T-helper 17 cell (primary cell): ENCODE data around the gene SUCNR1. TPM values are rescaled to one million over a fixed set of nuclear protein-coding genes. Genes with fewer than 3 reads are reported as not detected.
"Not testable (repeated sequence)": the region's sequence is repeated elsewhere in the genome, so short reads cannot be mapped to it uniquely, and the experiment has no call there.

ENCODE experiments used
- ATAC-seq: fragments of 150-1000 bp; cut with Tn5 transposase; 2 replicates; pipeline ENCODE4 v1.10.0; 2021; ENCODE audit warnings: mild to moderate bottlenecking, moderate library complexity
- DNase-seq, 3 donors: peaks; one replicate each; pipeline versions ENCODE4 v3.0.0 to v3.0.0-alpha.2; 2020 to 2021
- H3K9me3 ChIP-seq: one replicate; pipeline ENCODE4 v1.7.0; 2013; ENCODE audit warnings: low read length, mild to moderate bottlenecking; ENCODE audit not compliant: control insufficient read depth, poor library complexity, severe bottlenecking
- H3K27ac Mint-ChIP-seq: one replicate; pipeline ENCODE4 v1.8.0; 2022; ENCODE audit warnings: mild to moderate bottlenecking, moderate library complexity, mixed read lengths
- H3K27me3 Mint-ChIP-seq: one replicate; pipeline ENCODE4 v1.8.0; 2022; ENCODE audit warnings: mixed read lengths
- H3K36me3 Mint-ChIP-seq: one replicate; pipeline ENCODE4 v1.8.0; 2022; ENCODE audit warnings: low read depth, mixed read lengths
- H3K4me1 Mint-ChIP-seq: one replicate; pipeline ENCODE4 v1.8.0; 2022; ENCODE audit warnings: mild to moderate bottlenecking, mixed read lengths
- H3K4me3 Mint-ChIP-seq: one replicate; pipeline ENCODE4 v1.8.0; 2022; ENCODE audit warnings: mild to moderate bottlenecking, moderate library complexity, mixed read lengths
- total RNA-seq, 4 donors: library from RNA in 2 of 4; stranded (reverse) in 2 of 4; gene quantifications; one replicate each; pipeline ENCODE4 v1.2.3 and lab custom pipeline; 2022 to 2026

Gene SUCNR1
- total RNA-seq, 2 donors from 2014 or later = 1.6 TPM; not detected in 1

DNA sequence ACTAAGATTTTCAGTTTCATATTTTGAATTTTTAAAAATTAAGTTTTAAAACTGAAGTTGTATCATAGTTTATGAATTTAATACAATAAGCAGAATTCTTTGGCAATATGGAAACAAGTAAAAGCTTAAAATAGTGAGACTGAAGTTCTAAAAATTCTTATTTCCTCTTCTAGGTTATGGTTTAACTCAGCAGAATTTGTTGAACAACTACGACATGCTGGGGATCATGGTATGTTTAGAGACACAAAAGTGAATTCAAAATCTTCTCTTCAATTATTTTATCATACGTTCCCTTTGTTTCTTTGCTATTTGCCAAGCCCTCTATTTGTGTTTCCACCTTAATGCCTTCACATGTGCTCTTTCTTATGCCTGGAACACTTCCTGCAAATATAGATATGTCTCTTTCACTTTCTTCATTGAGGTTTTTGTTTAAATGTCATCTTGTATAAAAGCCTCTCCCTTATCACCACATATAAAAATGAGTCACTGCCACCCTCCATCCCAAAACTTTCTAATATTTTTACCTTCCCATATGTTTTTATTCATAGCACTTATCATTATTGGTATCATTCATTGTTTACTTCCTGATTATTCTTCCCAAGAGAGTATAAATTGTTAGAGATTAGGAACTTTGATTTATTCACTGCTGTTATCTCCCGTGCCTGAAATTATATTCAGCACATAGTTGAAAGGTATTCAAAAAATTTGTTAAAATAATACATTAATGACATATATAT lies 6.4 kb downstream of the SUCNR1 start:
- peaks cover 7% of the 10 kb centered on the region for H3K4me1 Mint-ChIP-seq
- DNase-seq (no peak), ATAC-seq (no peak)
- peaks cover 16% of the 10 kb centered on the region for H3K27me3 Mint-ChIP-seq
- no peaks in the 10 kb centered on the region for H3K9me3 ChIP-seq
- peaks cover 2% of the 10 kb centered on the region for H3K36me3 Mint-ChIP-seq
- no peak overlapping the region for H3K4me3 Mint-ChIP-seq
- no peak overlapping the region for H3K27ac Mint-ChIP-seq

DNA sequence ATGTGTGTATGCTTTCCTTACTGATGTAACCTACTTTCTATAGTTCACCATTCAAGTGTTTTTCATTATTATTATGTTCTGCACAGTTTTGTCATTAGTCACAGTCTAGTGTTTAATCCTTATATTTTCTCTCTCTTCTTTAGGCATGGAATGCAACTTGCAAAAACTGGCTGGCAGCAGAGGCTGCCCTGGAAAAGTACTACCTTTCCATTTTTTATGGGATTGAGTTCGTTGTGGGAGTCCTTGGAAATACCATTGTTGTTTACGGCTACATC lies 6.9 kb downstream of the SUCNR1 start:
- no peaks in the 10 kb centered on the region for H3K9me3 ChIP-seq
- Mint-ChIP-seq H3K36me3 (peaks cover 2% of the 10 kb centered on the region), H3K27me3 (peaks cover 18% of the 10 kb centered on the region), H3K4me3 (no peak overlapping the region), H3K4me1 (peaks cover 7% of the 10 kb centered on the region), H3K27ac (no peak overlapping the region)
- ATAC-seq (no peak), DNase-seq (no peak)

DNA sequence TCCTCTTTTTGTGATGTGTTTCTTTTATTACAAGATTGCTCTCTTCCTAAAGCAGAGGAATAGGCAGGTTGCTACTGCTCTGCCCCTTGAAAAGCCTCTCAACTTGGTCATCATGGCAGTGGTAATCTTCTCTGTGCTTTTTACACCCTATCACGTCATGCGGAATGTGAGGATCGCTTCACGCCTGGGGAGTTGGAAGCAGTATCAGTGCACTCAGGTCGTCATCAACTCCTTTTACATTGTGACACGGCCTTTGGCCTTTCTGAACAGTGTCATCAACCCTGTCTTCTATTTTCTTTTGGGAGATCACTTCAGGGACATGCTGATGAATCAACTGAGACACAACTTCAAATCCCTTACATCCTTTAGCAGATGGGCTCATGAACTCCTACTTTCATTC lies 7.7 kb downstream of the SUCNR1 start:
- H3K4me1 Mint-ChIP-seq = peaks cover 5% of the 10 kb centered on the region
- no peak overlapping the region for H3K27ac Mint-ChIP-seq
- DNase-seq (no peak), ATAC-seq (no peak)
- no peak overlapping the region for H3K4me3 Mint-ChIP-seq
- peaks cover 2% of the 10 kb centered on the region for H3K36me3 Mint-ChIP-seq
- H3K9me3 ChIP-seq = no peaks in the 10 kb centered on the region
- peaks cover 19% of the 10 kb centered on the region for H3K27me3 Mint-ChIP-seq

DNA sequence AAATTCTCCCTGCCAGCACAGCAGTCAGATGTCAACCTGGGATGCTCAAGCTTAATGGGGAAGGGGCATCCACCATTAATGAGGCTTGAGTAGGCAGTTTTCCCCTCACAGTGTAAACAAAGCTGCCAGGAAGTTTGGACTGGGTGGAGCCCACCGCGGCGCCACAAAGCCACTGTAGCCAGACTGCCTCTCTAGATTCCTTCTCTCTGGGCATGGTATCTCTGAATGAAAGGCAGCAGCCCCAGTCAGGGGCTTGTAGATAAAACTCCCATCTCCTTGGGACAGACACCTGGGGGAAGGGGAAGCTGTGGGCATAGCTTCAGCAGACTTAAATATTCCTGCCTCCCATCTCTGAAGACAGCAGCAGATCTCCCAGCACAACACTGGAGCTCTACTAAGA lies 12.0 kb downstream of the SUCNR1 start:
- ATAC-seq, H3K4me3 Mint-ChIP-seq, DNase-seq, H3K27ac Mint-ChIP-seq, H3K36me3 Mint-ChIP-seq, H3K4me1 Mint-ChIP-seq, H3K9me3 ChIP-seq: not testable (repeated sequence)
- H3K27me3 Mint-ChIP-seq = peaks cover 17% of the 10 kb centered on the region

DNA sequence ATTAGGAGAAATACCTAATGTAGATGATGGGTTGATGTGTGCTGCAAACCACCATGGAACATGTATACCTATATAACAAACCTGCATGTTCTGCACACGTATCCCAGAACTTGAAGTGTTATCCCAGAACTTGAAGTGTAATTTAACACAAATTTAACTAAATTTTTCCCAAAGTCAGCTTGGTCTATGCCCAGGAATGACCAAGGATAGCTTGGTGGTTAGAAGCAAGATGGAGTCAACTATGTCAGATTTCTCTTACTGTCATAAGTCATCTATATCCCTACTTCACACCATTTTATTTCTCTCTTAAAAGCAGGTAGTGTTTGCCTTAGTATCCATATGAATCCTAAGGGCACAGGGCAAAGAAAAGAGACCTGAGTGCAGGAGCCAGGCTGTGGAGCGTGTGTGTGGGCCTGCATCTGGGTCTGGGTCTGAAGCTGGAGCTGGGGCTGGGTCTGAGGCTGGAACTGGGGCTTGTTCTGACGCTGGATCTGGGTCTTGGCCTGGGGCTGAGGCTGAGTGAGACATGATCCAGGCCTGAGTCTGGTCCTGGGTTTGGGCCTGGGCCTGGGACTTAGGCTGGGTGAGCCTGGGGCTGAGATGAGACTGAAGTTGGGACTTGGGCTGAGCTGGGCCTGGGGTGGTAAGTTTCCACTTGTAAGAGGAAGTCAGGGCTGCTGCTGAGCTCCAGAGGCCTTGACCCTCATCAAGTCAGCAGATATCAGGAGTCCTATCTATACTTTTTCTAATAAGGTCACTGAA lies 14.2 kb downstream of the SUCNR1 start:
- ATAC-seq, H3K36me3 Mint-ChIP-seq, H3K4me1 Mint-ChIP-seq, H3K27ac Mint-ChIP-seq, H3K9me3 ChIP-seq, H3K27me3 Mint-ChIP-seq, H3K4me3 Mint-ChIP-seq, DNase-seq: not testable (repeated sequence)

DNA sequence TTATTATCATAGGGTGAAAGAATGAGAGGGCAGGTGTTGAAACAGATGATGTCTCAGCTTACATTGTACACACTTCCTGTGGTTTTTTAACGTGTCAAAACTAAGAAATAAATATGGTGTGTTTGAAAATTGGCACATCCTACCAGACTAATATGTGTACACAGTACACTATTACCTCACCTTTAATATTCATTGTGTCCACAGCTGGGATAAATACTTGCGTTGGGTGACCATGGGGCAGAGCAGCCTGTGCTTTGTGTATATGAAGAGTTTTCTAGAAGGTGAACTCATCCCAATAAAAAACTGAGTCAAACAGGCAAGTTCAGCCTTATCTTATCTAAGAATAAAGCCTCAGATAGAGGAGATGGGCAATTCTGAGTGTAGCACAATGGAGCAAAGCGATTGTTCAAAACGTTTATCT lies 17.3 kb downstream of the SUCNR1 start:
- Mint-ChIP-seq H3K4me1 (peaks cover 9% of the 10 kb centered on the region), H3K4me3 (no peak overlapping the region), H3K36me3 (no peaks in the 10 kb centered on the region), H3K27ac (no peak overlapping the region), H3K27me3 (peaks cover 2% of the 10 kb centered on the region)
- DNase-seq (no peak), ATAC-seq (no peak)
- peaks cover 2% of the 10 kb centered on the region for H3K9me3 ChIP-seq

DNA sequence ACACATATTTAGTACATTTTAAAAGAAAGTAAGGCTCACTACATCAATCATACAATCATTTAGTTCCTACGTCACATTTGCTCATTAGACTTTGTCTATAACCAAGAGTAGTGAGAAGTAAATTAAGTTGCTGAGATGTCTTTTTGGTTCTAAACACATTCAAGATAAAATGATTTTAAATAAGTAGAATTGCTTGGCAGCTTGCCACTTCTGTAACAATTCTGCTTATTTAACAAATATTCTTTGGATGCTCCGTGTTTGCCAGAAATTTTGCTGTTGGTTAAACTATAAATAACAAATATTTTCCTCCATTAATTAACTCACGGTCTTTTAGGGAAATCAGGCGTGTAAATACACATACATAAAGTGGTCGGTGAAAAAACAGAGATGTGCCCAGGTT lies 18.3 kb downstream of the SUCNR1 start:
- peaks cover 2% of the 10 kb centered on the region for H3K9me3 ChIP-seq
- no peak for ATAC-seq
- Mint-ChIP-seq H3K4me3 (no peak overlapping the region), H3K27ac (no peak overlapping the region), H3K27me3 (no peaks in the 10 kb centered on the region), H3K4me1 (peaks cover 11% of the 10 kb centered on the region), H3K36me3 (no peaks in the 10 kb centered on the region)
- no peak for DNase-seq

DNA sequence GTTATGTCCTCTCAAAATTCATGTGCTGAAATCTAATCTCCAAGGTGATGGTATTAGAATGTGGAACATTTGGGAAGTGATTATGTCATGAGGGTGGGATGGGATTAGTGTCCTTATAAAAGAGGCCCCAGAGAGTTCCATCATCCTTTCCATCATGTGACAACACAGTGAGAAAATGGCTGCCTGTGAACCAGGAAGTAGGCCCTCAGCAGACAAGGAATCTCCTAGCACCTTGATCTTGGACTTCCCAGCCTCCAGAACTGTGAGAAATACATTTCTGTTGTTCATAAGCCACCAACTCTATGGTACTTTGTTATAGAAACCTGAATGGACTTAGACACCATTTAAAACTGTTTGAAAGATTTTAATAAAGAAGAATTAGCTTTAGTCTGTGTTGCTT lies 20.8 kb downstream of the SUCNR1 start:
- Mint-ChIP-seq H3K4me1 (peaks cover 11% of the 10 kb centered on the region), H3K4me3 (no peak overlapping the region), H3K27ac (no peak overlapping the region), H3K27me3 (no peaks in the 10 kb centered on the region), H3K36me3 (no peaks in the 10 kb centered on the region)
- peaks cover 2% of the 10 kb centered on the region for H3K9me3 ChIP-seq
- no peak for ATAC-seq
- DNase-seq = no peak

DNA sequence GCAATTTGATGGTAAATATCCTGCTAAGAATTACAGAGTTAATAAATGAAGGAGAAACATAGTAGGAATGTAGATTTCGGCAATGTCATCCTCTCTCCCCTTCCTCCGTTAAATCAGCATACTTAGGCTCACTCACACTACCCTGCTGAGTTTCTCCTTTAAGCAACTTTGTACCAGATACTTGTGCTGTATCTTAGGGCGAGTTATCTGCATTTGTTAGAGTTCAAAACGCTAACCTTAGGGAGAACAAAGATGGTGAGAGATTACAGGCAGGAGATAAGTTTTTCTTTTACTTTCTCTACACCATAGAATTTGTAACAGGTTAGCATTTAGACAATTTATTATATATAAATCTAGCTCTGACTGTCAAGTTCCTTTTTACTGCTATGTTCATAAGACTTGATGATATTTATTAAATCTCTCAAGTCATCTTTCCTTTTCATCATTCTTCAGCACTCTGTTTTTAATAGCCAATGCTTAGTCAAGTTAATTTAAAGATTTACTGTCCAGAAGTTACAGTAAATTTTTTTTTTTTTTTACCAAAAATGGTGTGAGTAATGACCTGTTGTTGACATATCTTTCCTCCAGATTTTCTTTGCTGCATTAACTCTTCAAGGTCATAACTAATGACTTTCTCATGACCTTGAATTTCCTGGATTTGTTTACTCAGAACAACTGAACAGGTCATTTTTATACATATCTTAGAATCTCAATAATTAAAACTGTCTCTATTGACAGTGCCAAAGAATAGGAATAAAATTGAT lies 22.2 kb downstream of the SUCNR1 start:
- peaks cover 2% of the 10 kb centered on the region for H3K9me3 ChIP-seq
- DNase-seq = no peak

DNA sequence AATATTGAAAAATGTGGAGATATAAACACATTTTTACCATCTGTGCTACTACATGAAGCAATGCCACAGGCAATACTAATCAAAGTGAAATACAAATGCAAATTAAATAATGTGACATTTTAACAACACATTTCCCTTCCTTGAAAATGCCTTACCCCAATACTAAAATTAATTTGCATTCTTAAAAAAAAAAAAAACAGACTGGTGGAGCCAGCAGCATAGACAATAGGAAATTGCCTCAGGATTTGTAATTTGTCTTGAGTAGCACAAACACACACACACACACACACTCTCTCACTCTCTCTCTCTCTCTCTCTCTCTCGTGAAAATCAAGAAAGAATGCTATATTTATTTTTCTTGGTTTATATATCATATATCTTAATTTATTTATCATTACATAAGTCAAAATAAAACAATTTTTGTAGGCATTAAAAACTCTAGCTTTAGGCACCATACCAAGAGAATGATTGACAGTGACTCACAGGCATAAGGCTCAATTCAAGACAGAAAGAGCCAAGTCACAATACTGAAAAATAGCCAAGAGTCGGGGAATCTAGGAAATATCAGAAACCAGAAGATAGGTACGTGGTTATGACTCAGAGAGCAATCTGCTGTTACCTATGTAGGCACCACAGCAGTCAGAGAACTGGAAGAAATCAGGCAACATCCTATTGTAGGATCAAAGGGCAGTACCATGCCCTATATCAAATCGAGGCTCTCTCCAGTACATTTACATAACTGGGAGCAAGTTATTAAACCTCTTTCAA lies 23.0 kb downstream of the SUCNR1 start:
- no peaks in the 10 kb centered on the region for H3K36me3 Mint-ChIP-seq
- DNase-seq (no peak), ATAC-seq (no peak)
- H3K4me1 Mint-ChIP-seq = peaks cover 13% of the 10 kb centered on the region
- no peak overlapping the region for H3K4me3 Mint-ChIP-seq
- peaks cover 15% of the 10 kb centered on the region for H3K27me3 Mint-ChIP-seq
- H3K27ac Mint-ChIP-seq = no peak overlapping the region
- peaks cover 2% of the 10 kb centered on the region for H3K9me3 ChIP-seq

More for the DNA sequence above, 22.2 kb downstream of the SUCNR1 start:
- Mint-ChIP-seq H3K36me3 (no peaks in the 10 kb centered on the region), H3K27me3 (peaks cover 7% of the 10 kb centered on the region), H3K27ac (no peak overlapping the region), H3K4me3 (no peak overlapping the region), H3K4me1 (peaks cover 16% of the 10 kb centered on the region)
- ATAC-seq = no peak

DNA sequence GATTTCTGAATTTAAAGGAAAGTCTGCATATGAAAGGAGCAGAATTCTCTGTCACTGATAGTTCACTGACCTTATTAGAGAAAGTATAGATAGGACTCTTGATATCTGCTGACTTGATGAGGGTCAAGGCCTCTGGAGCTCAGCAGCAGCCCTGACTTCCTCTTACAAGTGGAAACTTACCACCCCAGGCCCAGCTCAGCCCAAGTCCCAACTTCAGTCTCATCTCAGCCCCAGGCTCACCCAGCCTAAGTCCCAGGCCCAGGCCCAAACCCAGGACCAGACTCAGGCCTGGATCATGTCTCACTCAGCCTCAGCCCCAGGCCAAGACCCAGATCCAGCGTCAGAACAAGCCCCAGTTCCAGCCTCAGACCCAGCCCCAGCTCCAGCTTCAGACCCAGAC lies 24.7 kb downstream of the SUCNR1 start:
- H3K27ac Mint-ChIP-seq, H3K9me3 ChIP-seq, DNase-seq, H3K4me3 Mint-ChIP-seq, H3K36me3 Mint-ChIP-seq, ATAC-seq: not testable (repeated sequence)
- peaks cover 13% of the 10 kb centered on the region for H3K4me1 Mint-ChIP-seq
- H3K27me3 Mint-ChIP-seq = peaks cover 27% of the 10 kb centered on the region

DNA sequence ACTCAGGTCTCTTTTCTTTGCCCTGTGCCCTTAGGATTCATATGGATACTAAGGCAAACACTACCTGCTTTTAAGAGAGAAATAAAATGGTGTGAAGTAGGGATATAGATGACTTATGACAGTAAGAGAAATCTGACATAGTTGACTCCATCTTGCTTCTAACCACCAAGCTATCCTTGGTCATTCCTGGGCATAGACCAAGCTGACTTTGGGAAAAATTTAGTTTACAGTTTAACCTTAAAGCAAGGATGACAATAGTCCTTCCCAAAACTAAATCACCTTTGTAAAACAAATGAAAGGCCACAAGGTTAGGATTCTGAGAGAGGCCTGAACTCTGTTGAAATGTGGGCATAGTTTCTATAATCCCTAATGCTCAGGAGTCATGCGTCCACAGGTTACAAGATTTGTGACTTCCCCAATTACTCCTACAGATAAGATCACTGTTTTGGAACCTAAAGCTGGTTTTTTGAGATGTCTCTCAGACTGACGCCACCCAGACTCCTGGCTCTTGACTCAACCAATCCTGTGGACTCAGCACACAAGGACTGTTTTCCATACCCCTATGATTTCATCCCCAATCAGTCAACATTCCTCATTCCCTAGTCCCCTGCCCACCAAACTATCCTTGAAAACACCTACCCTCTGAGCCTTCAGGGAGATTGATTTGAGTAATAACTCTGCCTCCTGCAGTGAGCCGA lies 25.3 kb downstream of the SUCNR1 start:
- Mint-ChIP-seq H3K4me1 (peaks cover 13% of the 10 kb centered on the region), H3K27me3 (peaks cover 27% of the 10 kb centered on the region)
- ATAC-seq, DNase-seq, H3K27ac Mint-ChIP-seq, H3K9me3 ChIP-seq, H3K4me3 Mint-ChIP-seq, H3K36me3 Mint-ChIP-seq: not testable (repeated sequence)
